Smooth muscle cell (in vitro differentiated cells): ENCODE results near the gene MYLK2. TPM values are rescaled to one million over a fixed set of nuclear protein-coding genes. Genes with fewer than 3 reads are reported as not detected.

Experiments
- DNase-seq: peaks from one replicate; lab custom pipeline; 2025; ENCODE audit not compliant: unreplicated experiment; lab: John Stamatoyannopoulos, UW
- H2AFZ ChIP-seq: fragments of 200-600 bp; sonication (generic); 2 replicates; pipeline ENCODE4 v1.6.0; 2016; ENCODE audit warnings: antibody characterized with exemption, low read depth, mild to moderate bottlenecking
- H3F3A ChIP-seq: fragments of 200-600 bp; sonication (generic); 2 replicates; pipeline ENCODE4 v1.6.0; 2017; ENCODE audit warnings: antibody characterized with exemption, low read depth
- H3K27ac ChIP-seq: fragments of 200-600 bp; sonication (generic); 2 replicates; pipeline ENCODE4 v1.5.1; 2016; ENCODE audit warnings: low read depth, mild to moderate bottlenecking
- H3K27me3 ChIP-seq: fragments of 200-600 bp; sonication (generic); 2 replicates; pipeline ENCODE4 v1.6.1; 2016; ENCODE audit warnings: low read depth, mild to moderate bottlenecking
- H3K36me3 ChIP-seq: fragments of 200-600 bp; sonication (generic); 2 replicates; pipeline ENCODE4 v1.5.1; 2016; ENCODE audit warnings: low read depth
- H3K4me1 ChIP-seq: fragments of 200-600 bp; sonication (generic); 2 replicates; pipeline ENCODE4 v1.5.1; 2016; ENCODE audit warnings: low read depth
- H3K4me2 ChIP-seq: fragments of 200-600 bp; sonication (generic); 2 replicates; pipeline ENCODE4 v1.6.0; 2016; ENCODE audit warnings: mild to moderate bottlenecking
- H3K4me3 ChIP-seq: fragments of 200-600 bp; sonication (generic); 2 replicates; pipeline ENCODE4 v1.5.1; 2016; ENCODE audit warnings: mild to moderate bottlenecking
- H3K79me2 ChIP-seq: fragments of 200-600 bp; sonication (generic); 2 replicates; pipeline ENCODE4 v1.6.0; 2016; ENCODE audit warnings: low read depth, mild to moderate bottlenecking
- H3K9ac ChIP-seq: fragments of 200-600 bp; sonication (generic); 2 replicates; pipeline ENCODE4 v1.6.0; 2016; ENCODE audit warnings: low read depth
- H3K9me3 ChIP-seq: fragments of 200-600 bp; sonication (generic); replicated peaks from 2 replicates; pipeline ENCODE4 v1.5.1; 2016; ENCODE audit warnings: low read depth
- H4K20me1 ChIP-seq: fragments of 200-600 bp; sonication (generic); 2 replicates; pipeline ENCODE4 v1.6.0; 2016; ENCODE audit warnings: low read depth
- CTCF ChIP-seq: fragments of 200-600 bp; sonication (generic); IDR thresholded peaks from 2 replicates; pipeline ENCODE4 v1.5.1; 2017; ENCODE audit warnings: borderline replicate concordance, mild to moderate bottlenecking, antibody characterized with exemption; ENCODE audit not compliant: insufficient read depth, poor library complexity, severe bottlenecking
- WGBS: methylation state at CpG from one replicate; pipeline ENCODE4 v1.1.7; 2016; ENCODE audit warnings: low lambda C conversion rate; 5-methylcytosine and 5-hydroxymethylcytosine counted together
- polyA plus RNA-seq: library from polyadenylated mRNA; unstranded; fragments of >200 nt; fragmentation: Nextera tagmentation; extraction: Ambion mirVana; gene quantifications from 2 replicates; pipeline ENCODE4 v1.2.1, GENCODE V29; 2016
- total RNA-seq: library from RNA; depleted of rRNA; stranded (reverse); fragments of >200 nt; gene quantifications from 2 replicates; pipeline ENCODE4 v1.2.3, GENCODE V29; 2014

MYLK2 gene
- total and polyA plus RNA-seq, 2 experiments from 2014 or later: 0.09 to 0.22 TPM

- H3K9ac ChIP-seq: no peak overlapping the region
- peaks cover 20% of the 10 kb centered on the region for H3K4me1 ChIP-seq
- H3F3A ChIP-seq: peaks cover 29% of the 10 kb centered on the region
- TF ChIP-seq CTCF: peak; percentile 94
- peak; percentile 25 for DNase-seq
- no peak overlapping the region for H2AFZ ChIP-seq
- WGBS: 65% methylated on average over 14 of the region's 14 CpGs
- H3K27me3 ChIP-seq: no peaks in the 10 kb centered on the region
- no peaks in the 10 kb centered on the region for H4K20me1 ChIP-seq
- no peaks in the 10 kb centered on the region for H3K9me3 ChIP-seq
- no peak overlapping the region for H3K4me2 ChIP-seq
- no peaks in the 10 kb centered on the region for H3K36me3 ChIP-seq
- no peak overlapping the region for H3K4me3 ChIP-seq
- H3K79me2 ChIP-seq: no peaks in the 10 kb centered on the region
- H3K27ac ChIP-seq: no peak overlapping the region
Observed at GRCh38 chr20:31833130-31833930, 14.2 kb downstream of the MYLK2 start.

- Histone ChIP-seq H3K79me2 (no peaks in the 10 kb centered on the region), H3K27ac (no peak overlapping the region), H3K4me1 (peaks cover 21% of the 10 kb centered on the region), H4K20me1 (no peaks in the 10 kb centered on the region), H3K9ac (no peak overlapping the region), H3K4me2 (no peak overlapping the region), H2AFZ (no peak overlapping the region), H3K36me3 (no peaks in the 10 kb centered on the region), H3F3A (peaks cover 32% of the 10 kb centered on the region), H3K4me3 (no peak overlapping the region), H3K27me3 (no peaks in the 10 kb centered on the region), H3K9me3 (no peaks in the 10 kb centered on the region)
- 63% methylated on average over 19 of the region's 20 CpGs for WGBS
- TF ChIP-seq CTCF: no peak
- DNase-seq: no peak
Observed at GRCh38 chr20:31833931-31834521, 14.9 kb downstream of the MYLK2 start.

DNA sequence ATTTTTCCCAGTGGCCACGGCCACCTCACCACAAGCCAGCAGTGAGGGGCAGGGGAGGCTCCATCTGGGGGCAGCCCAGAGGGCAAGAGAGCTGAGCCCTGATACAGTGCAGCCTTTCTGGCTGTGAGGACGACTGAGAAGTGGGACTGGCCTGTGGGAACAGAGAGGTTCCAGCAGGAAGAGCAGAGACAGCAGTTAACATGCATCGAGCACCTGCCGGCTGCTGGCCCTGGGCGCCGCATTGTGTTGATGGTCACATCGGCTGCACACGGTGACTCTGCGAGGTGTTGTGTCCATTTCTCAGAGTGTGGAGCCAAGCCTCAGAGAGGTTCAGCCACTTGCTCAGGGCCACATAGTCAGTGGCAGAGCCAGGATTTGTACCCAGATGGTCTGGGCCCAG, 16.4 kb downstream of the MYLK2 start:
- no peaks in the 10 kb centered on the region for H3K79me2 ChIP-seq
- H4K20me1 ChIP-seq: no peaks in the 10 kb centered on the region
- H3K9ac ChIP-seq: no peak overlapping the region
- H3K9me3 ChIP-seq: no peaks in the 10 kb centered on the region
- no peak overlapping the region for H3K4me3 ChIP-seq
- peaks cover 21% of the 10 kb centered on the region for H3K4me1 ChIP-seq
- H3K27ac ChIP-seq: no peak overlapping the region
- no peak overlapping the region for H2AFZ ChIP-seq
- H3K27me3 ChIP-seq: no peaks in the 10 kb centered on the region
- no peaks in the 10 kb centered on the region for H3K36me3 ChIP-seq
- H3F3A ChIP-seq: peaks cover 32% of the 10 kb centered on the region
- no peak for DNase-seq
- H3K4me2 ChIP-seq: no peak overlapping the region
- no peak for TF ChIP-seq CTCF
- WGBS: 79% methylated on average over 9 of the region's 9 CpGs
